ENCODE results near the gene GEMIN7.

DNA sequence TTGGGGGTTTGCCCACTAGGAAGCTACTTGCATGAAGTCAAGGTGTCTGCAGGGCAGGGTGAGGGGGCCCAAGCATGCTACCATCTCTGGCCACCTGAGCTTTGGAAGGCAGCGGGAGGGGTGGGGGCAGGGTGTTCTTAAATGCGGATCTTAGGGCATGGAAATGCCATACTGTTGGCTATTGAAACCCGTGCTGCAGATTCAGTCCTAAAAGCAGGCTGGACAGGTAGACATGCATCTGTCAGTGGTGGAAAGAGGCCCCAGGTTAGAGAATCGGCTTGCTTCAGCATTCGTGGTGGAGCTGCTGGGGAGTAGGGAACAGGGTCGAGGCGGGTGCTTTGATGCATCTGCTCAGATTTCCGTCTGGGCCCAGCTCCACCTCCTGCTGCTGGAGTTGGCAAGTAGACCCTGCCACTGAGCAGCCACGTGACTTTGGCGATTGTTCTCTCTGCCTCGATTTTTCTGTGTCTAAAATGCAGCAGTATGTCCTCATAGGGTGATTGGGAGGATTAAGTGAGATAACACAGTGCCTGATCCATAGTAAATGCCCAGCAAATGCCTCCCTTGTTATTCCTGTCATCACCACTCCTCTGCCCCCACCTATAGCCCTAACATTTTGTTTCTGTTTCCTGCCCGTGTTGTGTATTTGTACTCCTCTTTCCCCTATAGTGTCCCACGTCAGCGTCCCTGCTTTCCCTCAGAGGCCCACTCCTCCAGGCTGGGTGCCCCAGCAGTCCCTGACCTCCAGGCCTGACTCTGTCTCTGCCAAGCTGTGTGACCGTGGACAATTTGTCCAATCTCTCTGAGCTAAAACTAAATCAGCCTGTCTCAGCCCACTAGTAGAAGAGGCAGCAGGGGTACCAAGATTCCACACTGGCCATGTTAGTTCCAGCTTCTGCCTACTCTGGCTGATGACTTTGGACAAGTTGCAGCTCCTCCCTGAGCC, 19.7 kb downstream of the GEMIN7 start:
- TF ChIP-seq, protein P1, sequence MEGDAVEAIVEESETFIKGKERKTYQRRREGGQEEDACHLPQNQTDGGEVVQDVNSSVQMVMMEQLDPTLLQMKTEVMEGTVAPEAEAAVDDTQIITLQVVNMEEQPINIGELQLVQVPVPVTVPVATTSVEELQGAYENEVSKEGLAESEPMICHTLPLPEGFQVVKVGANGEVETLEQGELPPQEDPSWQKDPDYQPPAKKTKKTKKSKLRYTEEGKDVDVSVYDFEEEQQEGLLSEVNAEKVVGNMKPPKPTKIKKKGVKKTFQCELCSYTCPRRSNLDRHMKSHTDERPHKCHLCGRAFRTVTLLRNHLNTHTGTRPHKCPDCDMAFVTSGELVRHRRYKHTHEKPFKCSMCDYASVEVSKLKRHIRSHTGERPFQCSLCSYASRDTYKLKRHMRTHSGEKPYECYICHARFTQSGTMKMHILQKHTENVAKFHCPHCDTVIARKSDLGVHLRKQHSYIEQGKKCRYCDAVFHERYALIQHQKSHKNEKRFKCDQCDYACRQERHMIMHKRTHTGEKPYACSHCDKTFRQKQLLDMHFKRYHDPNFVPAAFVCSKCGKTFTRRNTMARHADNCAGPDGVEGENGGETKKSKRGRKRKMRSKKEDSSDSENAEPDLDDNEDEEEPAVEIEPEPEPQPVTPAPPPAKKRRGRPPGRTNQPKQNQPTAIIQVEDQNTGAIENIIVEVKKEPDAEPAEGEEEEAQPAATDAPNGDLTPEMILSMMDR (IDR thresholded peaks at IDR 0.05; ENCODE audit: insufficient read depth, low read depth, low read length) = no peak
- no peak for TF ChIP-seq EZH2 (IDR thresholded peaks at IDR 0.05; ENCODE audit: insufficient read depth, low read length)

Measured in astrocyte (in vitro differentiated cells and primary cell).